Activated CD4-positive, alpha-beta T cell treated with anti-CD3 and anti-CD28 coated beads, Interleukin-2, amount 50 U/mL, for 1 hour (primary cell): ENCODE data around the gene PSG5.
"Not testable (repeated sequence)": the region's sequence is repeated elsewhere in the genome, so short reads cannot be mapped to it uniquely, and the experiment has no call there.

ENCODE experiments used
- DNase-seq: peaks from one replicate; pipeline ENCODE4 v3.0.0-alpha.2; 2020

The PSG5 gene

GRCh38 chr19:43181869-43182771 is 4.2 kb downstream of the PSG5 start:
- not testable (repeated sequence) for DNase-seq

- DNase-seq = not testable (repeated sequence)
Observed at GRCh38 chr19:43179569-43180147, 6.7 kb downstream of the PSG5 start.

GRCh38 chr19:43178577-43178976 is 7.8 kb downstream of the PSG5 start:
- DNase-seq = not testable (repeated sequence)

GRCh38 chr19:43165906-43166305 is 20.4 kb downstream of the PSG5 start:
- not testable (repeated sequence) for DNase-seq

GRCh38 chr19:43163135-43163534 is 23.2 kb downstream of the PSG5 start:
- not testable (repeated sequence) for DNase-seq

- not testable (repeated sequence) for DNase-seq
Observed at GRCh38 chr19:43162261-43162660, 24.1 kb downstream of the PSG5 start.

- no peak for DNase-seq
Observed at GRCh38 chr19:43152214-43152613, 34.1 kb downstream of the PSG5 start.

GRCh38 chr19:43149788-43150187 is 36.5 kb downstream of the PSG5 start:
- DNase-seq = not testable (repeated sequence)

- DNase-seq = no peak
Observed at GRCh38 chr19:43148233-43148632, 38.1 kb downstream of the PSG5 start.

GRCh38 chr19:43141763-43142162 is 44.6 kb downstream of the PSG5 start:
- DNase-seq = not testable (repeated sequence)

- DNase-seq = no peak
Observed at GRCh38 chr19:43132696-43133095, 53.6 kb downstream of the PSG5 start.

- not testable (repeated sequence) for DNase-seq
Observed at GRCh38 chr19:43131281-43131842, 55.0 kb downstream of the PSG5 start.

- DNase-seq = not testable (repeated sequence)
Observed at GRCh38 chr19:43129197-43129596, 57.1 kb downstream of the PSG5 start.

GRCh38 chr19:43127336-43127735 is 59.0 kb downstream of the PSG5 start:
- not testable (repeated sequence) for DNase-seq

- DNase-seq = no peak
Observed at GRCh38 chr19:43126720-43127119, 59.6 kb downstream of the PSG5 start.

- DNase-seq = no peak
Observed at GRCh38 chr19:43124360-43124759, 62.0 kb downstream of the PSG5 start.

- not testable (repeated sequence) for DNase-seq
Observed at GRCh38 chr19:43120433-43121026, 65.8 kb downstream of the PSG5 start.

- not testable (repeated sequence) for DNase-seq
Observed at GRCh38 chr19:43119526-43119925, 66.8 kb downstream of the PSG5 start.
